ENCODE measurements around the gene TIPARP.

TIPARP gene

GRCh38 chr3:156675830-156676767 lies 1.7 kb downstream of the TIPARP start:
- in situ Hi-C loops (cut with MboI; ENCODE audit: low sequenced_read_pairs) = no loop called here

- in situ Hi-C loops (cut with MboI; ENCODE audit: low sequenced_read_pairs) = no loop called here
These were observed 2.5 kb downstream of the TIPARP start for GRCh38 chr3:156676768-156677479.

DNA sequence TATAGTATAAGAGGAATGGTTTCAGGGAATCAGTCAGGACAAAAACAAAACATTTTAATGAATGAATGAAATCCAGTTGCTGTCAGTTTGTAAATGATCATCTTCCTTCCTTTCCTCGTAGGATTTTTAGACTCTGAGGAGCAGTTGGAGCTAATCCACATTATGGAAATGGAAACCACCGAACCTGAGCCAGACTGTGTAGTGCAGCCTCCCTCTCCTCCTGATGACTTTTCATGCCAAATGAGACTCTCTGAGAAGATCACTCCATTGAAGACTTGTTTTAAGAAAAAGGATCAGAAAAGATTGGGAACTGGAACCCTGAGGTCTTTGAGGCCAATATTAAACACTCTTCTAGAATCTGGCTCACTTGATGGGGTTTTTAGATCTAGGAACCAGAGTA lies 3.1 kb downstream of the TIPARP start:
- in situ Hi-C loops (cut with MboI; ENCODE audit: low sequenced_read_pairs) = no loop called here

GRCh38 chr3:156678197-156678596 lies 3.8 kb downstream of the TIPARP start:
- in situ Hi-C loops (cut with MboI; ENCODE audit: low sequenced_read_pairs) = no loop called here

GRCh38 chr3:156680243-156680914 lies 6.0 kb downstream of the TIPARP start:
- in situ Hi-C loops (cut with MboI; ENCODE audit: low sequenced_read_pairs) = no loop called here

GRCh38 chr3:156681002-156681401 lies 6.6 kb downstream of the TIPARP start:
- in situ Hi-C loops (cut with MboI; ENCODE audit: low sequenced_read_pairs) = no loop called here

DNA sequence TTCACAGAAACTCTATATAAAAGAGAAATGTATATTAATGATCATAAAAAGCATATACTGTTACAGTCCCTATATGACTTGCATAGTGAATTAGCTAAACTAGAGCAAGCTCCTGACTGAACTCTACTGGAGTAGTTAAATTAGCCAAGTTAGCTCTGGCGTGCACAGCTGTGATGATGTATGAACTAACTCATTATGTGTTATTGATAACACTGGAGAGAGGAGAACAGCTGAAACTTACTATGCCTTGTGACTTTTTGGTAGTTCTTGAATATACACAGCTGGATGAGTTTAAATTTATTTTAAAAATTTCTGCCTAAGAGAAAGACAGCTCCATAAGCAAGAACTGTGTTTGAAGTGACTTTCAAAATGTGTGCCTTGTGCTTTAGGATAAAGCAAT lies 8.1 kb downstream of the TIPARP start:
- in situ Hi-C loops (cut with MboI; ENCODE audit: low sequenced_read_pairs) = no loop called here

- in situ Hi-C loops (cut with MboI; ENCODE audit: low sequenced_read_pairs) = no loop called here
These were observed 8.6 kb downstream of the TIPARP start for GRCh38 chr3:156682963-156683362.

GRCh38 chr3:156685198-156685597 lies 10.8 kb downstream of the TIPARP start:
- in situ Hi-C loops (cut with MboI; ENCODE audit: low sequenced_read_pairs) = no loop called here

GRCh38 chr3:156685752-156686151 lies 11.4 kb downstream of the TIPARP start:
- in situ Hi-C loops (cut with MboI; ENCODE audit: low sequenced_read_pairs) = no loop called here

- in situ Hi-C loops (cut with MboI; ENCODE audit: low sequenced_read_pairs) = no loop called here
These were observed 12.6 kb downstream of the TIPARP start for GRCh38 chr3:156687023-156687422.

GRCh38 chr3:156688632-156689452 lies 14.5 kb downstream of the TIPARP start:
- in situ Hi-C loops (cut with MboI; ENCODE audit: low sequenced_read_pairs) = no loop called here

DNA sequence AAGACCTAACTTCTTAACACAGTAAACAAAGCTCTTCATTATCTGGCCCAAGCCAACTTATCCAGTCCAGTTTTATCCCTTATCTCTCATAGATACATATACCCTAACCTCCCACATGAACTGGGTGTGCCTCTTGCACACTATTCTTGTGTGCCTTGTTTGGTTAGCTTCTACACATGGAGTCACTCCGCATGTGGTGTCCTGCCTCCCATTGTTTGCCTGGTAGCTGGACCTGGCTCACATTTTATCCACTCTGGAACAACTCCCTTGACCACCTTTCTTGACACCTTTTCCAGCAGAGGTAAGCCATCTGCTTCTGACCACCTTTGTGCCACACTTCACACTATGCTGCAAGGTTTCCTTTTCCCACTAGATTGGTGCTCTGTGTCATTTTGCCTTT lies 15.2 kb downstream of the TIPARP start:
- in situ Hi-C loops (cut with MboI; ENCODE audit: low sequenced_read_pairs) = no loop called here

DNA sequence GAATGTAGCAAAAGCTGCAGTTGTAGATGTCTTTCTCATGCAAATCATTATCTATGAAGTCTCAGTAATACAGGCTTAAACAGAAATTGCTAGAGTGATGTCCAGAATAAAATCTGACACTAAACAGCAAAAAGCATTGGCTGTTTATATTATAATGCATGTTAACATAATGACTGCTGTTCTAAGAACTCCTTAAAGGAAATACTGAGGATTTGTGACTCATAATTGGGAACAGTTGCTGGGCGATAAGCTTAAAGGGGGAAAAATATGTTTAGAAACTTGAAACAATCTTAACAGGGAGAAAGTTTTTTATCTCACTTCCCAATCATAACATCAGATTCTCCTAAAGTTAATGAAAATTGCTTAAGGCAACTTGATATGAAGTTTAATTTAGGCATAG lies 17.5 kb downstream of the TIPARP start:
- in situ Hi-C loops (cut with MboI; ENCODE audit: low sequenced_read_pairs) = no loop called here

- in situ Hi-C loops (cut with MboI; ENCODE audit: low sequenced_read_pairs) = no loop called here
These were observed 18.8 kb downstream of the TIPARP start for GRCh38 chr3:156693166-156693565.

- in situ Hi-C loops (cut with MboI; ENCODE audit: low sequenced_read_pairs) = no loop called here
These were observed 20.1 kb downstream of the TIPARP start for GRCh38 chr3:156694536-156694935.

DNA sequence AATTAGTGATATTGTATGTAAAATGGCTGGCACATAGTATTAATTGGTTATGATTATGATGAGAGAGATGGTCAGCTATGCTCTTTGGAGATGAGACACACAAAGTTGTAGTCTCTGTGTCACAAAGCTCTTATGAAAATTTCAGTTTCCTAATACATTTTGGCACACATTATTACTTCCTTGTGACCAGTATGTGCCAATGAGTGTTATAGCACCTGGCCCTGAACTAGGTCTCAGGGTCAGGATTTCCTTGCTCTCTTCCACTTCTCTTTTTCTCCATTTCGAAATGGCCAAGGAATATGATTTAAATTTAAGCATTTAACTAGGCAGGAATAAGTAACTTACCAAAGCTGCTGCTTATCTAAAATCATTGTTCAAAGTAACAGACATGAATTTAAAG lies 28.0 kb downstream of the TIPARP start:
- in situ Hi-C loops (cut with MboI; ENCODE audit: low sequenced_read_pairs) = no loop called here

DNA sequence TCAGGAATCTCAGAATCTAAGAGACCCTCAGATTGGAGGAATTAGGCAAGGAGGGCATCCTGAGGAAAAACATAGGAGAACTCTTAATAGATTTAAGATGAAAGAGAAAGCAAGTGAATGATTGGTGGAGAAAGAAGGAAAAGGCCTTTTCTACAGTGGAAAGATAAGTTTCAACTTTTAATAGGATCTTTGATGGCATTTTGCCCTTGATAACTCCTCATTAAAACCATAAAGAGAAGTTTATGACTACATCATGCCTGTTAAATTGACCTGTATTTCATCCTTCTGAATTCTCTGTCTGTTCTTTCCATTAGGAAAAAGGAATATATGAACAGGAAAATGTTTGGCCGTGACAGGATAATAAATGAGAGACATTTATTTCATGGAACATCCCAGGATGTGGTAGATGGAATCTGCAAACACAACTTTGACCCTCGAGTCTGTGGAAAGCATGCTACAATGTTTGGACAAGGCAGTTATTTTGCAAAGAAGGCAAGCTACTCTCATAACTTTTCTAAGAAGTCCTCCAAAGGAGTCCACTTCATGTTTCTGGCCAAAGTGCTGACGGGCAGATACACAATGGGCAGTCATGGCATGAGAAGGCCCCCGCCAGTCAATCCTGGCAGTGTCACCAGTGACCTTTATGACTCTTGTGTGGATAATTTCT lies 30.1 kb downstream of the TIPARP start:
- in situ Hi-C loops (cut with MboI; ENCODE audit: low sequenced_read_pairs) = no loop called here

DNA sequence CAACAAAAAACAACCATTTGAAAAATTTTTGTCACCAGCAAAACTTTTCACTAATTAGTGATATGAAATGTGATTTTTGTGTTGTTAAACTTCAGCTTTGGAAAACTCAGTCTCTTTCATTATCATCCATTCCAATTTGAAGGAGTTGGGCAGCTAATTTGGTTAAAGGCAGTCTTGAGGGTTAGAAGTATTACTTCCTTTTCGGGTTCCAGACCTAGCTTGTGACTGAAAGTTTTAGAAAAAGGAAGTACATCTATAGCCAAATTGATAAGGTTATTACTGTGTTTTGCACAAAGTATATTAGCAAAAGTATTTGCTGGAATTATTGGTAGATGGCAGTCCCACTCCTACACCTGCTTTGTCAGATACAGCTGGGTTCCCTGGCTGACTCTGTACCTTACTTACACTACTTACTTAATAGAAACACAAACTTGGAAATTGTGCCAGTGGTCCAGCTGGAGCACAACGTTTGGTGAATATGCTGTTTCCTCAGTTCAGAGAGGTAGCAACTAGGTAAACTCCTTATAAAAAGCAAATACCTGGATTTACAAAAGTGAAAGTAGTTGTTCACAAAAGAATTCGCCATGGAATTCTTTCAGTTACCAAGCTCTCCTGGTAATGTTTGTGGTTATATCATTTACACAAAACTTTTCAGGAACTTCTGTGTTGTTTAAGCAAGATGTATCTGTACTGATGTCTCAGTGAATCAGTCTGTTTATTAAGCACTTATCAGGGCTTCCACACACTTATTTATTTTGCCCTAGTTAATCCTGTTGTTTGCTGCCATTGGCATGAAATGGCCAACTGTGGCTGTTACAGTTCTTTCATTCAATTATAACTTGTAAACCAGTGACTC lies 31.6 kb downstream of the TIPARP start:
- in situ Hi-C loops (cut with MboI; ENCODE audit: low sequenced_read_pairs) = no loop called here

Data from hTERT RPE-1 (cell line).